ENCODE data around the gene DNAJC3. TPM values are rescaled to one million over a fixed set of nuclear protein-coding genes. Genes with fewer than 3 reads are reported as not detected.
"Not testable (repeated sequence)": the region's sequence is repeated elsewhere in the genome, so short reads cannot be mapped to it uniquely, and the experiment has no call there.

Gene DNAJC3
- total RNA-seq, 4 donors from 2014 or later, result 27.8 to 40.6 (median 34.6) TPM

DNA sequence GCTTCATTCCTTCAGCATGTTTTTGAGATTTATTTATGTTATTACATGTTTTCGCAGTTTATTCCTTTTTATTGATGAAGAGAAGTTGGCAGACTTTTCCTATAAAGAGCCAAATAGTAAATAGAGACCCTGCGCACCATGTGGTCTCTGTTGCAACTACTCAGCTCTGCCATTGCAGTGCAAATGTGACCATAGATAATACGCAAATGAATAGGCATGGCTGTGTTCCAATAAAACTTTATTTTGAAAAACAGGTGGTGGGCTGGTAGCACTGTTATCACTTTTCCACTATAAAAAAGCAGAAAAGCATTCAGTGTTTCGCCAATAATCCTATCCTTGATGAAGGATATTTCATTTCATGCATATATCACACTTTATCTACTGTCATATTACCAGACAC, 95.0 kb downstream of the DNAJC3 start:
- Histone ChIP-seq H3K9me3 (no peaks in the 10 kb centered on the region), H3K4me3 (no peak overlapping the region), H3K27me3 (no peaks in the 10 kb centered on the region), H3K27ac (no peak overlapping the region), H3K36me3 (peaks cover 0 to 56% (median 5%) of the 10 kb centered on the region in 3 donors), H3K4me1 (no peaks in the 10 kb centered on the region)
- no peak for DNase-seq
- intact Hi-C loops (cut with DNase I), result no loop called here
- TF ChIP-seq, protein P1, sequence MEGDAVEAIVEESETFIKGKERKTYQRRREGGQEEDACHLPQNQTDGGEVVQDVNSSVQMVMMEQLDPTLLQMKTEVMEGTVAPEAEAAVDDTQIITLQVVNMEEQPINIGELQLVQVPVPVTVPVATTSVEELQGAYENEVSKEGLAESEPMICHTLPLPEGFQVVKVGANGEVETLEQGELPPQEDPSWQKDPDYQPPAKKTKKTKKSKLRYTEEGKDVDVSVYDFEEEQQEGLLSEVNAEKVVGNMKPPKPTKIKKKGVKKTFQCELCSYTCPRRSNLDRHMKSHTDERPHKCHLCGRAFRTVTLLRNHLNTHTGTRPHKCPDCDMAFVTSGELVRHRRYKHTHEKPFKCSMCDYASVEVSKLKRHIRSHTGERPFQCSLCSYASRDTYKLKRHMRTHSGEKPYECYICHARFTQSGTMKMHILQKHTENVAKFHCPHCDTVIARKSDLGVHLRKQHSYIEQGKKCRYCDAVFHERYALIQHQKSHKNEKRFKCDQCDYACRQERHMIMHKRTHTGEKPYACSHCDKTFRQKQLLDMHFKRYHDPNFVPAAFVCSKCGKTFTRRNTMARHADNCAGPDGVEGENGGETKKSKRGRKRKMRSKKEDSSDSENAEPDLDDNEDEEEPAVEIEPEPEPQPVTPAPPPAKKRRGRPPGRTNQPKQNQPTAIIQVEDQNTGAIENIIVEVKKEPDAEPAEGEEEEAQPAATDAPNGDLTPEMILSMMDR (IDR thresholded peaks at IDR 0.05), result no peak
- WGBS, 2 donors, result 91% methylated on average over 4 of the region's 4 CpGs

DNA sequence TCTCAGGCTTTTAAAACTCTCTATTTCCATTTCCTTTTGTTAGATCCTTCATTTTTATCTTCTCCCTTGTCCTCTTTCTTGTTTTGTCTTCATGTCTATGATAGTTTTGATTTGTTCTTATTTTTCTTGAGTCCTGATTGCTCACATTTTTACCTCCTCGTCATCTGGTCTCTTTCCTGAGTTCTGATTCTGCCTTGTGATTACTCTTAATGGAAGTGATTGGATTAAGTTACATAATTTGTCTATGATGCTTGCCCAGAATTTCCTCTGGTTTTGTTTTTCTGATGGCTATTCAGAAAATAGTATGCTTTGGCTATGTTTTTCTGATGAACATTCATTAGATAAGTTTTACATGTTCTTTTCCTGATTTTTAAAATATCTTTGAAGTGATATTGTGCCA, 102.6 kb downstream of the DNAJC3 start:
- Histone ChIP-seq H3K36me3 (peaks cover 0 to 59% (median 0%) of the 10 kb centered on the region in 3 donors), H3K27me3 (no peaks in the 10 kb centered on the region), H3K9me3 (peaks cover 0 to 4% (median 0%) of the 10 kb centered on the region in 3 donors), H3K4me3 (no peak overlapping the region), H3K4me1 (peaks cover 0 to 10% (median 3%) of the 10 kb centered on the region in 3 donors), H3K27ac (no peak overlapping the region)
- 79 to 84% methylated on average over 1 of the region's 1 CpG for WGBS, 2 donors
- TF ChIP-seq POLR2A (IDR thresholded peaks at IDR 0.05), result no peak
- DNase-seq, result no peak
- intact Hi-C loops (cut with DNase I), result no loop called here

DNA sequence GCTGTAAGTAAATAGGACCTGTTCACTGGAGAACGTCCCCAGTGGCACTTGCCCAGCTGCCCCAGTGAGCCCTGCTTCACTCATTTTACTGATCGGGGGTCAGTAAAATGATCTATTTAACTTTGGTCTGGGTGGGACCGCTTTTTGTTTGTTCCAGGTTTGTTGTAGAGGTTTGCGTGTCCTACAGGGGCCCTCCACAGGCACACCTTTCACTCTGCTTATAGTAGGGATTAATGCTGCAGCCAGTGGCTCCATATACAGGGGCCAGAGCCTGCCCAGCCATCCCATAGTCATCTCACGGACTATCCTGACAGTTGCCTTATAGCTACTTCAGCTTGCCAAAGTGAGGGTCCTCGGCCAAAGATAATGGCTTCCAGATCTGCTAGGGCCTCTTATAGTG, 104.1 kb downstream of the DNAJC3 start:
- H3K4me1 ChIP-seq, result peaks cover 0 to 13% (median 7%) of the 10 kb centered on the region in 3 donors
- no peak overlapping the region for H3K27ac ChIP-seq
- peaks cover 0 to 57% (median 0%) of the 10 kb centered on the region in 3 donors for H3K36me3 ChIP-seq
- WGBS, 2 donors, result 93 to 97% methylated on average over 6 of the region's 6 CpGs
- peaks cover 0 to 4% (median 0%) of the 10 kb centered on the region in 3 donors for H3K9me3 ChIP-seq
- no peak overlapping the region for H3K4me3 ChIP-seq
- TF ChIP-seq, protein P1 (IDR thresholded peaks at IDR 0.05), result no peak
- no peak for TF ChIP-seq POLR2A (IDR thresholded peaks at IDR 0.05)
- DNase-seq, result no peak
- H3K27me3 ChIP-seq, result no peaks in the 10 kb centered on the region
- intact Hi-C loops (cut with DNase I), result no loop called here

DNA sequence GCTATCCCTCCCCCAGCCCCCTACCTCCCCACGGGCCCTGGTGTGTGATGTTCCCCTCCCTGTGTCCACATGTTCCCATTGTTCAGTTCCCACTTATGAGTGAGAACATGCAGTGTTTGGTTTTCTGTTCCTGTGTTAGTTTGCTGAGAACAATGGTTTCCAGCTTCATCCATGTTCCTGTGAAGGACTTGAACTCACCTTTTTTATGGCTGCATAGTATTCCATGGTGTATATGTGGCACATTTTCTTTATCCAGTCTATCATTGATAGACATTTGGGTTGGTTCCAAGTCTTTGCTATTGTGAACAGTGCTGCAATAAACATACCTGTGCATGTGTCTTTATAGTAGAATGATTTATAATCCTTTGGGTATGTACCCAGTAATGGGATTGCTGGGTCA, 105.0 kb downstream of the DNAJC3 start:
- H3K9me3 ChIP-seq; DNase-seq; H3K27ac ChIP-seq; intact Hi-C loops (cut with DNase I); H3K4me3 ChIP-seq; H3K27me3 ChIP-seq: not testable (repeated sequence)
- 63% methylated on average over 1 of the region's 1 CpG; no CpG with 5 or more reads in 1 of the 2 donors for WGBS, 2 donors
- Histone ChIP-seq H3K36me3 (peaks cover 0 to 60% (median 0%) of the 10 kb centered on the region in 3 donors), H3K4me1 (peaks cover 0 to 13% (median 7%) of the 10 kb centered on the region in 3 donors)

DNA sequence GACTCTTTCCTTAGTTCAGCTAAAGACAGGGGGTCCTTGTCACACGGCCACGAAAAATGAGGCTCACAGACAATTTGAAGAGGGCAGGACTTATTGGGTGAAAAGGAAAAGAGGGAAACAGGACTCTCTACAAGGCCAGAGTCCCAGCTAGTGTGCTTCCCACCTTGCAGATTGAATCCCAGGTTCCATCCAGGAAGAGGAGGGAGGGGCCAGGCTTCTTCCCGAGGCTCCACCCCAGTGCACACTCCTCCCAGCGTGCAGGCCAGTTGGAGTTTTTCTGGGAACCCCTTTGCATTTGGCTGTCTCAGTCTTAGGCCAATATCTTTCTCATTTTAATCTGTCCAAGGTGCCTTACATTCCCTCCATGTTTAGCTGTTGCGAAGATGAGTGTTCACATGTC, 106.8 kb downstream of the DNAJC3 start:
- H3K9me3 ChIP-seq, result peaks cover 0 to 4% (median 0%) of the 10 kb centered on the region in 3 donors
- H3K4me1 ChIP-seq, result peaks cover 0 to 13% (median 7%) of the 10 kb centered on the region in 3 donors
- TF ChIP-seq, protein P1 (IDR thresholded peaks at IDR 0.05), result no peak
- TF ChIP-seq POLR2A (IDR thresholded peaks at IDR 0.05), result no peak
- H3K27me3 ChIP-seq, result no peaks in the 10 kb centered on the region
- intact Hi-C loops (cut with DNase I), result no loop called here
- DNase-seq, result no peak
- no peak overlapping the region for H3K27ac ChIP-seq
- WGBS, 2 donors, result 90 to 96% methylated on average over 3 to 5 of the region's 5 CpGs
- no peak overlapping the region for H3K4me3 ChIP-seq
- H3K36me3 ChIP-seq, result peaks cover 0 to 64% (median 0%) of the 10 kb centered on the region in 3 donors

DNA sequence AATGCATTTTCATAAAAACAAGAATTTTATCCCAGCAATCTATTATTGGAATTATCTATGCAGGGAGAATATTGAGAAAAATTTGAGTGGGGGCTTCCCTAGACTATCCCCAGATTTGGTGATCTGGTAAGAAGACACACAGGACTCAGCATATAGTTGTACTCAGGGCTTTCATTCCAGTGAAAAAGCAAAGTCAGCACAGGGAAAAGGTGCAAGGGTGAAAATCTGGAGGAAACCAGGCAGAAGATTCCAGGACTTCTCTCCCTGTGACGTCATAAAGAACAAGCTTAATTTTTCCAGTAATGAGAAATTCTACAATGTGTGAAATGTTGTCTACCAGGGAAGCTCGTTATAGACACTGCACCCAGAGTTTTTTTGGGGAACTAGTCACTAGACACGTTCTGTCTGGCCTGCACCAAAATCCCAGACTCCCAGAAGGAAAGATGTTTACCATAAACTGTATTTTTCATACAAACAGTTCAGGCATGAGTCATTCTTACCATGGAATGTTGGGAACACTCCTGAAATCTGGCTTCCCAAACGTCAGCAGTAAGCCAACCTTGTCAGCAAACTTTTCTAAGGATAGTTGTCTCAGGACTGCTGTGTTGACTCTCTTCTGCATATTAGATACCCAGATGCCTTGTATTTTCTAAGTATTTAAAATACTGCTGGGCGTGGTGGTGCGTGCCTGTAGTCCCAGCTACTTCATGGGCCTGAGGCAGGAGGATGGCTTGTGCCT, 107.4 kb downstream of the DNAJC3 start:
- Histone ChIP-seq H3K36me3 (peaks cover 0 to 69% (median 0%) of the 10 kb centered on the region in 3 donors), H3K27me3 (no peaks in the 10 kb centered on the region), H3K4me3 (no peak overlapping the region), H3K9me3 (peaks cover 0 to 4% (median 0%) of the 10 kb centered on the region in 3 donors), H3K27ac (no peak overlapping the region), H3K4me1 (peaks cover 0 to 13% (median 7%) of the 10 kb centered on the region in 3 donors)
- intact Hi-C loops (cut with DNase I), result no loop called here
- WGBS, 2 donors, result 57 to 59% methylated on average over 6 of the region's 6 CpGs
- no peak for DNase-seq
- TF ChIP-seq POLR2A (IDR thresholded peaks at IDR 0.05), result no peak
- TF ChIP-seq, protein P1 (IDR thresholded peaks at IDR 0.05), result no peak
